GM23248 (cell line): ENCODE results near the gene DDN. TPM values are rescaled to one million over a fixed set of nuclear protein-coding genes. Genes with fewer than 3 reads are reported as not detected.

ENCODE experiments used
- DNase-seq: peaks from one replicate; pipeline ENCODE4 v3.0.0-alpha.2; 2015
- H2AFZ ChIP-seq: fragments of 200-600 bp; sonication (generic); 2 replicates; pipeline ENCODE4 v1.6.1; 2016; ENCODE audit warnings: antibody characterized with exemption
- H3F3A ChIP-seq: fragments of 200-600 bp; sonication (generic); 2 replicates; pipeline ENCODE4 v1.6.1; 2016; ENCODE audit warnings: mild to moderate bottlenecking, antibody characterized with exemption, mixed run types; ENCODE audit not compliant: insufficient read depth
- H3K27ac ChIP-seq: fragments of 200-600 bp; sonication (generic); 2 replicates; pipeline ENCODE4 v1.5.1; 2016; ENCODE audit warnings: mild to moderate bottlenecking
- H3K27me3 ChIP-seq: fragments of 200-600 bp; sonication (generic); replicated peaks from 2 replicates; pipeline ENCODE4 v1.6.1; 2016; ENCODE audit warnings: mild to moderate bottlenecking; ENCODE audit not compliant: insufficient read depth
- H3K36me3 ChIP-seq: fragments of 200-600 bp; sonication (generic); 2 replicates; pipeline ENCODE4 v1.6.1; 2016; ENCODE audit warnings: low read depth, mild to moderate bottlenecking
- H3K4me1 ChIP-seq: fragments of 200-600 bp; sonication (generic); 2 replicates; pipeline ENCODE4 v1.6.1; 2016; ENCODE audit warnings: mild to moderate bottlenecking; ENCODE audit not compliant: insufficient read depth
- H3K4me2 ChIP-seq: fragments of 200-600 bp; sonication (generic); one replicate; pipeline ENCODE4 v1.6.1; 2016; ENCODE audit warnings: mild to moderate bottlenecking; ENCODE audit not compliant: unreplicated experiment
- H3K4me3 ChIP-seq: fragments of 200-600 bp; sonication (generic); 2 replicates; pipeline ENCODE4 v1.5.1; 2016; ENCODE audit warnings: mild to moderate bottlenecking
- H3K79me2 ChIP-seq: fragments of 200-600 bp; sonication (generic); 2 replicates; pipeline ENCODE4 v1.6.1; 2016; ENCODE audit warnings: mild to moderate bottlenecking; ENCODE audit not compliant: insufficient read depth
- H3K9ac ChIP-seq: fragments of 200-600 bp; sonication (generic); 2 replicates; pipeline ENCODE4 v1.6.1; 2016; ENCODE audit warnings: mild to moderate bottlenecking
- H3K9me2 ChIP-seq: fragments of 200-600 bp; sonication (generic); 2 replicates; pipeline ENCODE4 v1.6.1; 2016; ENCODE audit warnings: mixed run types, mild to moderate bottlenecking, moderate library complexity; ENCODE audit not compliant: insufficient read depth
- H3K9me3 ChIP-seq: fragments of 200-600 bp; sonication (generic); one replicate; pipeline ENCODE4 v1.6.1; 2017; ENCODE audit warnings: low read depth
- H4K20me1 ChIP-seq: fragments of 200-600 bp; sonication (generic); 2 replicates; pipeline ENCODE4 v1.6.0; 2016; ENCODE audit not compliant: insufficient read depth
- EZH2 ChIP-seq: fragments of 200-600 bp; sonication (generic); IDR thresholded peaks from 2 replicates; pipeline ENCODE4 v1.6.1; 2018; ENCODE audit warnings: antibody characterized with exemption, mild to moderate bottlenecking; ENCODE audit not compliant: insufficient read depth, poor library complexity, severe bottlenecking
- EZH2phosphoT487 ChIP-seq: fragments of 200-600 bp; sonication (generic); IDR thresholded peaks from 2 replicates; pipeline ENCODE4 v1.6.1; 2018; ENCODE audit warnings: antibody characterized with exemption, moderate library complexity, mild to moderate bottlenecking, low read depth; ENCODE audit not compliant: insufficient read depth
- WGBS, 2 experiments: methylation state at CpG; one replicate each; pipeline ENCODE4 v1.1.6; 2015 to 2017; ENCODE audit warnings: low lambda C conversion rate in 2 of 2, low coverage in 1 of 2; ENCODE audit errors: missing lambda C conversion rate in 2 of 2; 5-methylcytosine and 5-hydroxymethylcytosine counted together
- in situ Hi-C: fragments of 300-500 bp; cut with MboI; formaldehyde crosslinking; loops from 2 replicates; pipeline ENCODE4 v1.15.0; 2020
- polyA plus RNA-seq: library from polyadenylated mRNA; unstranded; fragments of >200 nt; fragmentation: Nextera tagmentation; extraction: Ambion mirVana; gene quantifications from 2 replicates; pipeline ENCODE4 v1.2.1, GENCODE V29; 2016
- total RNA-seq: library from RNA; depleted of rRNA; stranded (reverse); fragments of >200 nt; shearing (Covaris generic); gene quantifications from 2 replicates; pipeline ENCODE4 v1.2.3, GENCODE V29; 2014

Gene DDN
- total and polyA plus RNA-seq, 2 experiments from 2014 or later, result not detected

GRCh38 chr12:48973941-48974673 is 25.1 kb downstream of the DDN start:
- H4K20me1 ChIP-seq, result no peaks in the 10 kb centered on the region
- no peaks in the 10 kb centered on the region for H3K79me2 ChIP-seq
- H3K9me2 ChIP-seq, result no peaks in the 10 kb centered on the region
- in situ Hi-C loops, result no loop called here
- H3F3A ChIP-seq, result peaks cover 3% of the 10 kb centered on the region; the same call in 1 of the 2 replicates
- peak; percentile 68 for DNase-seq
- no peak overlapping the region for H2AFZ ChIP-seq
- 26 to 46% methylated on average over 13 to 19 of the region's 19 CpGs for WGBS, 2 experiments
- no peak overlapping the region for H3K4me2 ChIP-seq
- TF ChIP-seq EZH2phosphoT487 (no peak), EZH2 (no peak)
- peaks cover 37% of the 10 kb centered on the region for H3K4me1 ChIP-seq
- no peak overlapping the region for H3K4me3 ChIP-seq
- peaks cover 15% of the 10 kb centered on the region for H3K27me3 ChIP-seq
- H3K9ac ChIP-seq, result no peak overlapping the region
- H3K27ac ChIP-seq, result no peak overlapping the region
- no peaks in the 10 kb centered on the region for H3K9me3 ChIP-seq
- no peaks in the 10 kb centered on the region for H3K36me3 ChIP-seq

- H3K9ac ChIP-seq, result no peak overlapping the region
- H3K4me2 ChIP-seq, result no peak overlapping the region
- H3K4me3 ChIP-seq, result no peak overlapping the region
- no peak overlapping the region for H2AFZ ChIP-seq
- no peaks in the 10 kb centered on the region for H3K9me2 ChIP-seq
- no peaks in the 10 kb centered on the region for H4K20me1 ChIP-seq
- H3K27me3 ChIP-seq, result peaks cover 9% of the 10 kb centered on the region
- WGBS, 2 experiments, result 14 to 19% methylated on average over 12 of the region's 12 CpGs
- in situ Hi-C loops, result no loop called here
- DNase-seq, result peak; percentile 47
- no peak overlapping the region for H3K27ac ChIP-seq
- H3K36me3 ChIP-seq, result no peaks in the 10 kb centered on the region
- H3K4me1 ChIP-seq, result peaks cover 37% of the 10 kb centered on the region
- H3F3A ChIP-seq, result peaks cover 3% of the 10 kb centered on the region; the same call in 1 of the 2 replicates
- no peaks in the 10 kb centered on the region for H3K9me3 ChIP-seq
- no peak for TF ChIP-seq EZH2phosphoT487
- TF ChIP-seq EZH2, result no peak
- H3K79me2 ChIP-seq, result no peaks in the 10 kb centered on the region
These were observed 25.6 kb downstream of the DDN start for GRCh38 chr12:48973531-48973930.

GRCh38 chr12:48972952-48973483 is 26.2 kb downstream of the DDN start:
- Histone ChIP-seq H3K4me3 (no peak overlapping the region), H2AFZ (no peak overlapping the region), H3K36me3 (no peaks in the 10 kb centered on the region), H3K9ac (no peak overlapping the region), H3F3A (peaks cover 3% of the 10 kb centered on the region; the same call in 1 of the 2 replicates), H3K4me1 (peaks cover 37% of the 10 kb centered on the region), H3K9me3 (no peaks in the 10 kb centered on the region), H3K27me3 (0 out of 2 replicates have a peak, but pooled peaks cover 6% of the 10 kb centered on the region), H3K9me2 (no peaks in the 10 kb centered on the region), H3K4me2 (no peak overlapping the region), H4K20me1 (no peaks in the 10 kb centered on the region), H3K79me2 (no peaks in the 10 kb centered on the region), H3K27ac (no peak overlapping the region)
- 5 to 12% methylated on average over 3 of the region's 3 CpGs for WGBS, 2 experiments
- DNase-seq, result no peak
- TF ChIP-seq EZH2phosphoT487 (no peak), EZH2 (no peak)
- in situ Hi-C loops, result no loop called here

GRCh38 chr12:48972213-48972951 is 26.8 kb downstream of the DDN start:
- H3F3A ChIP-seq, result peaks cover 3% of the 10 kb centered on the region; the same call in 1 of the 2 replicates
- in situ Hi-C loops, result no loop called here
- no peaks in the 10 kb centered on the region for H3K36me3 ChIP-seq
- TF ChIP-seq EZH2, result no peak
- TF ChIP-seq EZH2phosphoT487, result no peak
- 0 out of 2 replicates have a peak, but pooled peaks cover 6% of the 10 kb centered on the region for H3K27me3 ChIP-seq
- H3K4me2 ChIP-seq, result no peak overlapping the region
- H3K9me3 ChIP-seq, result no peaks in the 10 kb centered on the region
- 0 out of 2 replicates have a peak overlapping the region, but pooled peaks have one; percentile 35 for H3K9ac ChIP-seq
- H3K79me2 ChIP-seq, result no peaks in the 10 kb centered on the region
- peak; percentile 71 for DNase-seq
- no peak overlapping the region for H2AFZ ChIP-seq
- peaks cover 32% of the 10 kb centered on the region for H3K4me1 ChIP-seq
- H3K27ac ChIP-seq, result no peak overlapping the region
- H3K4me3 ChIP-seq, result no peak overlapping the region; the same call in 1 of the 2 replicates
- WGBS, 2 experiments, result 7 to 8% methylated on average over 23 of the region's 23 CpGs
- H3K9me2 ChIP-seq, result no peaks in the 10 kb centered on the region
- no peaks in the 10 kb centered on the region for H4K20me1 ChIP-seq
